HEK293 (cell line): ENCODE results near the gene LY6G6F.

Source experiments
- PRDM1 ChIP-seq: fragments of 450-650 bp; formaldehyde crosslinking; IDR thresholded peaks from 2 replicates; pipeline ENCODE4; 2016; ENCODE audit warnings: missing biosample characterization, missing genetic modification characterization
- PRDM2 ChIP-seq: fragments of 450-650 bp; formaldehyde crosslinking; IDR thresholded peaks from 2 replicates; pipeline ENCODE4 v1.5.1; 2016; ENCODE audit warnings: missing biosample characterization, missing genetic modification characterization, borderline replicate concordance
- RBAK ChIP-seq: fragments of 450-650 bp; formaldehyde crosslinking; IDR thresholded peaks from 2 replicates; pipeline ENCODE4 v1.5.1; 2016; ENCODE audit warnings: missing biosample characterization, missing genetic modification characterization
- WT1 ChIP-seq: fragments of 450-650 bp; formaldehyde crosslinking; IDR thresholded peaks from 2 replicates; pipeline ENCODE4 v1.5.1; 2016; ENCODE audit warnings: missing biosample characterization, missing genetic modification characterization
- YY2 ChIP-seq: fragments of 450-650 bp; formaldehyde crosslinking; IDR thresholded peaks from 2 replicates; pipeline ENCODE4 v1.5.1; 2016; ENCODE audit warnings: missing biosample characterization, missing genetic modification characterization
- ZBTB21 ChIP-seq: fragments of 450-650 bp; formaldehyde crosslinking; IDR thresholded peaks from 2 replicates; pipeline ENCODE4 v1.5.1; 2017; ENCODE audit warnings: missing biosample characterization, missing genetic modification characterization
- ZBTB44 ChIP-seq: fragments of 450-650 bp; IDR thresholded peaks from 2 replicates; pipeline ENCODE4 v1.5.1; 2018; ENCODE audit warnings: missing biosample characterization, mild to moderate bottlenecking, missing genetic modification characterization
- ZBTB49 ChIP-seq: fragments of 450-650 bp; formaldehyde crosslinking; IDR thresholded peaks from 2 replicates; pipeline ENCODE4 v1.5.1; 2016; ENCODE audit warnings: missing biosample characterization, missing genetic modification characterization, low read depth
- ZBTB8A ChIP-seq: fragments of 450-650 bp; formaldehyde crosslinking; IDR thresholded peaks from 2 replicates; pipeline ENCODE4 v1.5.1; 2016; ENCODE audit warnings: missing biosample characterization, missing genetic modification characterization
- ZNF114 ChIP-seq: fragments of 450-650 bp; formaldehyde crosslinking; IDR thresholded peaks from 2 replicates; pipeline ENCODE4 v1.5.0; 2017; ENCODE audit warnings: missing biosample characterization, missing genetic modification characterization
- ZNF133 ChIP-seq: fragments of 450-650 bp; formaldehyde crosslinking; IDR thresholded peaks from 2 replicates; pipeline ENCODE4 v1.5.1; 2016; ENCODE audit warnings: missing biosample characterization, missing genetic modification characterization
- ZNF174 ChIP-seq: fragments of 450-650 bp; formaldehyde crosslinking; IDR thresholded peaks from 2 replicates; pipeline ENCODE4 v1.5.0; 2017; ENCODE audit warnings: missing biosample characterization, mild to moderate bottlenecking, missing genetic modification characterization
- ZNF184 ChIP-seq: fragments of 450-650 bp; IDR thresholded peaks from 2 replicates; pipeline ENCODE4 v1.5.1; 2018; ENCODE audit warnings: missing biosample characterization, mild to moderate bottlenecking, missing genetic modification characterization
- ZNF239 ChIP-seq: fragments of 450-650 bp; formaldehyde crosslinking; IDR thresholded peaks from 2 replicates; pipeline ENCODE4 v1.5.1; 2016; ENCODE audit warnings: missing biosample characterization, missing genetic modification characterization
- ZNF391 ChIP-seq: fragments of 450-650 bp; formaldehyde crosslinking; IDR thresholded peaks from 2 replicates; pipeline ENCODE4 v1.5.1; 2016; ENCODE audit warnings: low read depth, missing biosample characterization, missing genetic modification characterization, borderline replicate concordance
- ZNF398 ChIP-seq: fragments of 450-650 bp; formaldehyde crosslinking; IDR thresholded peaks from 2 replicates; pipeline ENCODE4 v1.5.1; 2017; ENCODE audit warnings: missing biosample characterization, missing genetic modification characterization
- ZNF558 ChIP-seq: fragments of 450-650 bp; formaldehyde crosslinking; IDR thresholded peaks from 2 replicates; pipeline ENCODE4 v1.5.1; 2016; ENCODE audit warnings: missing biosample characterization, missing genetic modification characterization
- ZNF560 ChIP-seq: fragments of 450-650 bp; formaldehyde crosslinking; IDR thresholded peaks from 2 replicates; pipeline ENCODE4 v1.5.1; 2017; ENCODE audit warnings: missing biosample characterization, missing genetic modification characterization, borderline replicate concordance
- ZNF768 ChIP-seq: fragments of 450-650 bp; formaldehyde crosslinking; IDR thresholded peaks from 2 replicates; pipeline ENCODE4 v1.5.1; 2018; ENCODE audit warnings: missing biosample characterization, mild to moderate bottlenecking, missing genetic modification characterization
- ZNF776 ChIP-seq: fragments of 450-650 bp; formaldehyde crosslinking; IDR thresholded peaks from 2 replicates; pipeline ENCODE4 v1.5.0; 2017; ENCODE audit warnings: missing biosample characterization, missing genetic modification characterization, borderline replicate concordance
- ZNF777 ChIP-seq: fragments of 450-650 bp; formaldehyde crosslinking; IDR thresholded peaks from 2 replicates; pipeline ENCODE4 v1.5.1; 2017; ENCODE audit warnings: missing biosample characterization, missing genetic modification characterization, borderline replicate concordance
- ZNF785 ChIP-seq: fragments of 450-650 bp; formaldehyde crosslinking; IDR thresholded peaks from 2 replicates; pipeline ENCODE4 v1.5.1; 2016; ENCODE audit warnings: missing biosample characterization, missing genetic modification characterization
- TF ChIP-seq, protein P1 (sequence below): fragments of 450-650 bp; IDR thresholded peaks from 2 replicates; pipeline ENCODE4 v1.5.1; 2018; ENCODE audit warnings: missing biosample characterization, missing genetic modification characterization
- TF ChIP-seq, protein P2 (sequence below): fragments of 450-650 bp; formaldehyde crosslinking; IDR thresholded peaks from 2 replicates; pipeline ENCODE4 v1.5.1; 2017; ENCODE audit warnings: missing biosample characterization, missing genetic modification characterization

The LY6G6F gene

GRCh38 chr6:31729515-31729978, 22.9 kb downstream of the LY6G6F start (continued):
- TF ChIP-seq PRDM2 (tag by site-specific recombination) = no peak
- no peak for TF ChIP-seq ZBTB21 (tag by site-specific recombination)
- TF ChIP-seq ZNF133 (tag by site-specific recombination) = no peak
- TF ChIP-seq ZNF184 (tag by site-specific recombination) = no peak
- TF ChIP-seq, protein P1, sequence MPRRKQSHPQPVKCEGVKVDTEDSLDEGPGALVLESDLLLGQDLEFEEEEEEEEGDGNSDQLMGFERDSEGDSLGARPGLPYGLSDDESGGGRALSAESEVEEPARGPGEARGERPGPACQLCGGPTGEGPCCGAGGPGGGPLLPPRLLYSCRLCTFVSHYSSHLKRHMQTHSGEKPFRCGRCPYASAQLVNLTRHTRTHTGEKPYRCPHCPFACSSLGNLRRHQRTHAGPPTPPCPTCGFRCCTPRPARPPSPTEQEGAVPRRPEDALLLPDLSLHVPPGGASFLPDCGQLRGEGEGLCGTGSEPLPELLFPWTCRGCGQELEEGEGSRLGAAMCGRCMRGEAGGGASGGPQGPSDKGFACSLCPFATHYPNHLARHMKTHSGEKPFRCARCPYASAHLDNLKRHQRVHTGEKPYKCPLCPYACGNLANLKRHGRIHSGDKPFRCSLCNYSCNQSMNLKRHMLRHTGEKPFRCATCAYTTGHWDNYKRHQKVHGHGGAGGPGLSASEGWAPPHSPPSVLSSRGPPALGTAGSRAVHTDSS (tag by site-specific recombination) = no peak
- no peak for TF ChIP-seq ZNF768 (tag by site-specific recombination)
- no peak for TF ChIP-seq RBAK (tag by site-specific recombination)
- TF ChIP-seq ZBTB49 (tag by site-specific recombination) = 0 out of 2 replicates have a peak, but pooled peaks have one; percentile 70
- no peak for TF ChIP-seq ZNF777 (tag by site-specific recombination)
- no peak for TF ChIP-seq ZNF174 (tag by site-specific recombination)
- TF ChIP-seq PRDM1 (tag by site-specific recombination) = no peak
- no peak for TF ChIP-seq ZNF785 (tag by site-specific recombination)
- no peak for TF ChIP-seq ZNF560 (tag by site-specific recombination)
- TF ChIP-seq YY2 (tag by site-specific recombination) = no peak
- TF ChIP-seq ZNF239 (tag by site-specific recombination) = no peak
- TF ChIP-seq ZNF398 = no peak
- no peak for TF ChIP-seq ZNF558
- no peak for TF ChIP-seq ZBTB44 (tag by site-specific recombination)
- TF ChIP-seq ZNF391 = no peak; the same call in 1 of the 2 replicates
- TF ChIP-seq WT1 (tag by site-specific recombination) = peak; percentile 79
- TF ChIP-seq ZNF114 (tag by site-specific recombination) = no peak
- no peak for TF ChIP-seq ZNF776 (tag by site-specific recombination)
- TF ChIP-seq, protein P2, sequence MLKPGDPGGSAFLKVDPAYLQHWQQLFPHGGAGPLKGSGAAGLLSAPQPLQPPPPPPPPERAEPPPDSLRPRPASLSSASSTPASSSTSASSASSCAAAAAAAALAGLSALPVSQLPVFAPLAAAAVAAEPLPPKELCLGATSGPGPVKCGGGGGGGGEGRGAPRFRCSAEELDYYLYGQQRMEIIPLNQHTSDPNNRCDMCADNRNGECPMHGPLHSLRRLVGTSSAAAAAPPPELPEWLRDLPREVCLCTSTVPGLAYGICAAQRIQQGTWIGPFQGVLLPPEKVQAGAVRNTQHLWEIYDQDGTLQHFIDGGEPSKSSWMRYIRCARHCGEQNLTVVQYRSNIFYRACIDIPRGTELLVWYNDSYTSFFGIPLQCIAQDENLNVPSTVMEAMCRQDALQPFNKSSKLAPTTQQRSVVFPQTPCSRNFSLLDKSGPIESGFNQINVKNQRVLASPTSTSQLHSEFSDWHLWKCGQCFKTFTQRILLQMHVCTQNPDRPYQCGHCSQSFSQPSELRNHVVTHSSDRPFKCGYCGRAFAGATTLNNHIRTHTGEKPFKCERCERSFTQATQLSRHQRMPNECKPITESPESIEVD (tag by site-specific recombination) = no peak
- no peak for TF ChIP-seq ZBTB8A (tag by site-specific recombination)
